K562 (cell line): ENCODE data around the gene USP51. TPM values are rescaled to one million over a fixed set of nuclear protein-coding genes. Genes with fewer than 3 reads are reported as not detected.

Experiments
- ATAC-seq: fragments of 200-7000 bp; cut with Tn5 transposase; 3 replicates; pipeline ENCODE4 v1.9.1; 2020; ENCODE audit warnings: moderate library complexity
- BruUV-seq: library from RNA; stranded (reverse); fragments of 400-500 nt; replicated peaks from 2 replicates; lab custom pipeline; 2021; lab: Mats Ljungman, UMichigan
- CTCF ChIA-PET: fragments of 300-600 bp; formaldehyde crosslinking; extraction: SDS; loops from one replicate; lab custom pipeline; 2021; ENCODE audit warnings: low intra/inter-chr PET ratio; lab: Yijun Ruan, JAX
- POLR2A ChIA-PET: fragments of 300-600, 350-650 bp; sonication (Branson Sonifier 250); formaldehyde crosslinking; extraction: SDS; loops from one replicate; lab custom pipeline; 2021; ENCODE audit warnings: antibody characterized with exemption, inconsistent platforms; lab: Yijun Ruan, JAX
- DNase-seq, 4 experiments: peaks; one replicate each; pipeline versions ENCODE4 v3.0.0 to v3.0.0-alpha.2; 2011 to 2018; ENCODE audit warnings: low spot score in 3 of 4, mixed read lengths in 3 of 4; ENCODE audit errors: extremely low read depth in 1 of 4
- FAIRE-seq: peaks from 2 replicates; lab custom pipeline; 2011; peaks lifted over from hg19 to GRCh38; lab: Jason Lieb, UNC
- H2AFZ ChIP-seq: 2 replicates; pipeline ENCODE4 v1.6.0; 2011; ENCODE audit warnings: low read depth, low read length, control low read depth, inconsistent platforms
- H3K27ac ChIP-seq: fragments of 200-600 bp; 3 replicates; pipeline ENCODE4 v1.8.0; 2011; ENCODE audit warnings: low read depth, mild to moderate bottlenecking, control low read depth, inconsistent platforms, low read length, moderate library complexity, mixed read lengths; ENCODE audit errors: extremely low read depth
- H3K27me3 ChIP-seq, 2 experiments: fragments of 300-600 bp in 1 of 2; 2 replicates in 1 of 2; 3 replicates in 1 of 2; pipeline versions ENCODE4 v1.6.0 to v1.8.0; 2011; ENCODE audit warnings: inconsistent platforms in 2 of 2, low read length in 2 of 2, mild to moderate bottlenecking in 1 of 2, mixed read lengths in 1 of 2, moderate library complexity in 1 of 2; ENCODE audit not compliant: control insufficient read depth in 2 of 2, insufficient read depth in 2 of 2
- H3K36me3 ChIP-seq: fragments of 300-600 bp; 3 replicates; pipeline ENCODE4 v1.8.0; 2011; ENCODE audit warnings: mild to moderate bottlenecking, low read length, inconsistent platforms; ENCODE audit not compliant: control insufficient read depth, insufficient read depth
- H3K4me1 ChIP-seq, 2 experiments: fragments of 200-600 bp in 1 of 2; replicated peaks in 1 of 2; 2 replicates in 1 of 2; 3 replicates in 1 of 2; pipeline versions ENCODE4 v1.5.1 to v1.8.0; 2011; ENCODE audit warnings: inconsistent platforms in 2 of 2, low read length in 2 of 2, mild to moderate bottlenecking in 1 of 2, mixed read lengths in 1 of 2, moderate library complexity in 1 of 2; ENCODE audit not compliant: control insufficient read depth in 2 of 2, insufficient read depth in 2 of 2
- H3K4me2 ChIP-seq: 2 replicates; pipeline ENCODE4 v1.6.1; 2011; ENCODE audit warnings: low read length, control low read depth, inconsistent platforms, mixed read lengths; ENCODE audit not compliant: insufficient read depth
- H3K4me3 ChIP-seq: fragments of 200-600 bp; sonication (generic), shearing (Covaris generic); 2 replicates; pipeline ENCODE4 v1.5.1; 2016; ENCODE audit warnings: control low read depth, inconsistent platforms
- H3K79me2 ChIP-seq: fragments of 200-600 bp; 3 replicates; pipeline ENCODE4 v1.8.0; 2011; ENCODE audit warnings: low read length, inconsistent platforms; ENCODE audit not compliant: control insufficient read depth, insufficient read depth
- H3K9ac ChIP-seq, 2 experiments: 2 replicates each; pipeline versions ENCODE4 v1.6.0 to v1.6.1; 2011; ENCODE audit warnings: low read depth in 2 of 2, low read length in 2 of 2, control low read depth in 1 of 2, inconsistent platforms in 1 of 2, mild to moderate bottlenecking in 1 of 2, mixed read lengths in 1 of 2; ENCODE audit not compliant: insufficient read depth in 1 of 2
- H3K9me1 ChIP-seq: one replicate; pipeline ENCODE4 v1.6.0; 2011; ENCODE audit warnings: inconsistent platforms, mild to moderate bottlenecking, low read length, moderate library complexity; ENCODE audit not compliant: control insufficient read depth, insufficient read depth
- H3K9me3 ChIP-seq: replicated peaks from 2 replicates; pipeline ENCODE4 v1.5.1; 2011; ENCODE audit warnings: low read depth, low read length, inconsistent platforms; ENCODE audit not compliant: control insufficient read depth, insufficient read depth
- H4K20me1 ChIP-seq: replicated peaks from 2 replicates; pipeline ENCODE4 v1.6.1; 2011; ENCODE audit warnings: low read length, inconsistent platforms, mixed read lengths; ENCODE audit not compliant: control insufficient read depth, insufficient read depth
- BCOR ChIP-seq: fragments of 450-650 bp; IDR thresholded peaks from 2 replicates; pipeline ENCODE4 v1.6.1; 2016
- CTCF ChIP-seq, 3 experiments: IDR thresholded peaks in 2 of 3; conservative IDR thresholded peaks in 1 of 3; 2 replicates each; pipeline ENCODE4 v1.5.1; 2011 to 2012; ENCODE audit warnings: low read length in 3 of 3, mild to moderate bottlenecking in 3 of 3, control low read depth in 2 of 3, improper control_type of control experiment in 1 of 3, inconsistent platforms in 1 of 3, low read depth in 1 of 3, mixed read lengths in 1 of 3, moderate library complexity in 1 of 3; ENCODE audit not compliant: insufficient read depth in 2 of 3
- KDM2B ChIP-seq: fragments of 250-450 bp; sonication (Bioruptor Pico); IDR thresholded peaks from 2 replicates; pipeline ENCODE4 v1.8.0; 2021; ENCODE audit warnings: mild to moderate bottlenecking, moderate library complexity
- RAD21 ChIP-seq, 2 experiments: fragments of 250-450 bp in 1 of 2; fragments of 450-650 bp in 1 of 2; sonication (Bioruptor Pico) in 1 of 2; formaldehyde crosslinking in 1 of 2; IDR thresholded peaks in 1 of 2; conservative IDR thresholded peaks in 1 of 2; 2 replicates each; pipeline versions ENCODE4 v1.4.0 to v1.8.0; 2020 to 2022; ENCODE audit warnings: mild to moderate bottlenecking in 2 of 2, moderate library complexity in 1 of 2
- RFX1 ChIP-seq: fragments of 450-650 bp; IDR thresholded peaks from 2 replicates; pipeline ENCODE4 v1.6.1; 2016; ENCODE audit warnings: mild to moderate bottlenecking, moderate library complexity
- SMAD2 ChIP-seq: fragments of 150-350 bp; IDR thresholded peaks from 2 replicates; pipeline ENCODE4 v1.6.1; 2014; ENCODE audit warnings: low read depth, mild to moderate bottlenecking, low read length
- SMC3 ChIP-seq: conservative IDR thresholded peaks from 2 replicates; pipeline ENCODE4 v1.6.1; 2011; ENCODE audit warnings: low read depth, low read length, improper control_type of control experiment; ENCODE audit not compliant: insufficient read depth
- whole genome bisulfite sequencing: fragments of 100-300 bp; shearing (Covaris generic); methylation state at CpG from one replicate; pipeline ENCODE4 v1.1.6; 2016; ENCODE audit warnings: low coverage, mixed read lengths; ENCODE audit not compliant: insufficient coverage; ENCODE audit errors: missing lambda C conversion rate; 5-methylcytosine and 5-hydroxymethylcytosine counted together
- in situ Hi-C: fragments of 300-500 bp; cut with MboI; formaldehyde crosslinking; loops from 4 replicates; pipeline ENCODE4 v1.15.0; 2018; ENCODE audit warnings: inconsistent platforms, mixed read lengths
- intact Hi-C: fragments of 100-400 bp; cut with micrococcal nuclease; formaldehyde crosslinking; loops from 2 replicates; pipeline ENCODE4 v1.14.2; 2022
- polyA plus RNA-seq, 8 experiments: library from polyadenylated mRNA; depleted of rRNA in 4 of 8; stranded (reverse) in 5 of 8; unstranded in 3 of 8; fragments of >200 nt; fragmentation: Nextera tagmentation in 2 of 8; fragmentation: Illumina TruSeq in 1 of 8; extraction: Ambion mirVana in 2 of 8; extraction: Trizol in 1 of 8; gene quantifications; 2 replicates each; pipeline versions ENCODE4 v1.2.1 to v1.2.3, GENCODE V29; 2011 to 2014; ENCODE audit warnings: inconsistent platforms in 1 of 8, missing spikeins in 1 of 8
- total RNA-seq, 7 experiments: library from RNA; depleted of rRNA in 6 of 7; stranded (reverse); fragments of >200 nt in 6 of 7; fragmentation: Illumina TruSeq in 2 of 7; extraction: Trizol in 2 of 7; gene quantifications; 2 replicates each; pipeline versions ENCODE4 v1.2.1 to v1.2.3, GENCODE V29; 2011 to 2021; ENCODE audit warnings: low replicate concordance in 1 of 7

USP51 gene
- total and polyA plus RNA-seq, 9 of the 15 experiments (the other 6 are each of a cell fraction or from before 2014, with no cell fraction given) = 0.59 to 3.9 (median 1.3) TPM

- POLR2A ChIA-PET = interaction anchor here (1.2 kb wide), 1 partner anchor 266 kb away, joined by 3 read pairs; the partner anchor contains the start of gene RRAGB
- Histone ChIP-seq H3K27ac (no peak overlapping the region), H3K27me3 (no peaks in the 10 kb centered on the region), H3K79me2 (no peaks in the 10 kb centered on the region; the same call in 2 of the 3 replicates), H2AFZ (no peak overlapping the region), H4K20me1 (no peaks in the 10 kb centered on the region), H3K9ac (no peak overlapping the region), H3K36me3 (no peaks in the 10 kb centered on the region), H3K4me3 (no peak overlapping the region), H3K9me3 (no peaks in the 10 kb centered on the region), H3K4me2 (peak overlapping the region; percentile 63; the same call in 1 of the 2 replicates), H3K9me1 (no peaks in the 10 kb centered on the region), H3K4me1 (no peaks in the 10 kb centered on the region)
- CTCF ChIA-PET = interaction anchor here (0.9 kb wide), 1 partner anchor 268 kb away, joined by 3 read pairs; no protein-coding TSS in a partner anchor
- BruUV-seq = no TSS peak
- TF ChIP-seq RFX1 = peak; percentile 38
- no peak for TF ChIP-seq BCOR
- no peak for TF ChIP-seq SMAD2
- DNase-seq (no peak), ATAC-seq (no peak), FAIRE-seq (no peak)
- in situ Hi-C loops = no loop called here
- WGBS = 26% methylated on average over 2 of the region's 2 CpGs
- intact Hi-C loops = loop anchor here (10.0 kb wide), 2 partner anchors 74 to 264 kb away; partner anchors contain the start of gene RRAGB
Measured at GRCh38 chrX:55451141-55451540, 38.5 kb downstream of the USP51 start.

- FAIRE-seq (no peak), ATAC-seq (peak; percentile 39; the same call in 1 of the 3 replicates), DNase-seq (peak; percentile 5 to 26 (median 6))
- no peaks in the 10 kb centered on the region for H4K20me1 ChIP-seq
- TF ChIP-seq KDM2B (no peak), CTCF (IDR thresholded peaks at IDR 0.05 in 2 of 3, conservative IDR thresholded peaks at IDR 0.05 in 1 of 3; ENCODE audit: insufficient read depth in 2 of 3, low read depth in 1 of 3, low read length in 3 of 3) (peak; percentile 20 to 41 (median 32); a peak in 3 of 6 replicates), SMC3 (0 out of 2 replicates have a peak, but pooled peaks have one; percentile 21), RAD21 (CRISPR knock-in tag; conservative IDR thresholded peaks at IDR 0.05 in 1 of 2, IDR thresholded peaks at IDR 0.05 in 1 of 2) (peak in 1 of 2 experiments; percentile 50; a peak in 3 of 4 replicates)
- ChIA-PET CTCF (interaction anchor here (0.9 kb wide), 1 partner anchor 269 kb away, joined by 3 read pairs; no protein-coding TSS in a partner anchor), POLR2A (no interaction called here)
- no peaks in the 10 kb centered on the region for H3K36me3 ChIP-seq
- in situ Hi-C loops (no loop called here), intact Hi-C loops (loop anchor here (10.0 kb wide), 2 partner anchors 75 to 265 kb away; partner anchors contain the start of gene RRAGB)
- H3K4me2 ChIP-seq = no peak overlapping the region
- H3K9ac ChIP-seq = no peak overlapping the region
- H3K4me3 ChIP-seq = no peak overlapping the region
- H3K27ac ChIP-seq = no peak overlapping the region
- no peak overlapping the region for H2AFZ ChIP-seq
- no peaks in the 10 kb centered on the region for H3K4me1 ChIP-seq
- no peaks in the 10 kb centered on the region for H3K9me3 ChIP-seq
- H3K9me1 ChIP-seq = no peaks in the 10 kb centered on the region
- BruUV-seq = no TSS peak
- no peaks in the 10 kb centered on the region for H3K27me3 ChIP-seq
- WGBS = 11% methylated on average over 5 of the region's 5 CpGs
- H3K79me2 ChIP-seq = no peaks in the 10 kb centered on the region; the same call in 2 of the 3 replicates
Measured at GRCh38 chrX:55450259-55450658, 39.4 kb downstream of the USP51 start.
